GM18520 (cell line): Measurements from ENCODE around the gene ENTPD3.
"Not testable (repeated sequence)": the region's sequence is repeated elsewhere in the genome, so short reads cannot be mapped to it uniquely, and the experiment has no call there.

ENCODE experiments used
- ATAC-seq: cut with Tn5 transposase; IDR thresholded peaks from one replicate; pipeline ENCODE4 v1.9.1; 2021; ENCODE audit not compliant: unreplicated experiment

The ENTPD3 gene

DNA sequence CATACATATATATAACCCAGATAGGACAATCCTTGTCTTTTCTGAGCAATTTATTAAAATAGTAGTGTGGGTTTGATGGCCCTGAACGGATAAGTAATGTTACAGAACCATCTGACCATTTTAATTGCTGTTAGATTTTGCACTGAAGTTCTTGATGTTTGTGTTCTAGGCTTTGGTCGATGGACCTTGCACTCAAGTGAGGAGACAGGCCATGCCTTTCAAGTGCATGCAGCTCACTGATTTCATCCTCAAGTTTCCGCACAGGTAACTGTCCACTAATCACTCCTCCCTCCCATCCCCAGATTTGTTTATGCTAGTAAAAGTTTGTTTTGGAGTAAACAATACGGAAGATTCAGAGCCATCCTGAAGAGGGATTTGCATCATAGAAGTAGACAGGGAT is 71.5 kb downstream of the ENTPD3 start:
- no peak for ATAC-seq

DNA sequence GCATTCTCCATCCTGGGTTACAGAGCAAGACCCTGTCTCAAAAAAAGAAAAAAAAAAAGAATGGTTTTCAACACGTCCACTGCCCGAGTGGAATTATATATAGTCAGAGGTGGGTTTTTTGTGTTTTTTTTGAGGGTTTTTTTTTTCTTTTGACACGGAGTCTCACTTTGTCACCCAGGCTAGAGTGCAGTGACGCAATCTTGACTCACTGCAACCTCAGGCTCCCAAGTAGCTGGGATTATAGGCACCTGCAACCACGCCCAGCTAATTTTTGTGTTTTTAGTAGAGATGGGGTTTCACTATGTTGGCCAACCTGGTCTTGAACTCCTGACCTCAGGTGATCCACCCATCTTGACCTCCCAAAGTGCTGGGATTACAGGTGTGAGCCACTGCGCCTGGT is 73.5 kb downstream of the ENTPD3 start:
- not testable (repeated sequence) for ATAC-seq

DNA sequence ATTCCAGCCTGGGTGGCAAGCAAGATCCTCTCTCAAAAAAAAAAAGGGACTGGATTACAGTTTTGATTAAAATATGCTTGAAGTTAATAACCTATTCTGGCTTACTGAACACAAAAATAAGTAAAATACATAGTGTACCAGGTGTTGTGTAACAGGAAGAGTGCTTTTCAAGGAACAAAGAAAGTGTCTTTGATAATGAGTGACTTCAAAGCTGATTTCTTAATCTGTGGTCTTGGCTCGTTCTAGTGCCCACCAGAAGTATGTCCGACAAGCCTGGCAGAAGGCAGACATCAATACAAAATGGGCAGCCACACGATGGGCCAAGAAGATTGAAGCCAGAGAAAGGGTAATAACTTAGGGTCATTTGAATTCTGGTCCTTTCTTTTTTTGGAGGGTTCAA is 74.2 kb downstream of the ENTPD3 start:
- no peak for ATAC-seq

DNA sequence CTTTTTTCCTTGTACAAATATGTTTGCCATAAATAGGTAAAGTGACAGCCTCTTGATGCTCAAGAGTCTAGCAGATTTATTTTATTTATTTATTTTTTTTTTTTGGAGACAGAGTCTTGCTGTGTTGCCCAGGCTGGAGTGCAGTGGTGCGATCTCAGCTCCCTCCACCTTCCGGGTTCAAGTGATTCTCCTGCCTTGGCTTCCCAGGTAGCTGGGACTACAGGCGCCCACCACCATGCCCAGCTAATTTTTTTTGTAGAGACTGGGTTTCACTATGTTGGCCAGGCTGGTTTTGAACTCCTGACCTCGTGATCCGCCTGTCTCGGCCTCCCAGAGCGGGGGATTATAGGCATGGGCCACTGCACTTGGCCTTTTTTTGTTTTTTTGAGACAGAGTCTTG is 75.9 kb downstream of the ENTPD3 start:
- ATAC-seq = not testable (repeated sequence)

DNA sequence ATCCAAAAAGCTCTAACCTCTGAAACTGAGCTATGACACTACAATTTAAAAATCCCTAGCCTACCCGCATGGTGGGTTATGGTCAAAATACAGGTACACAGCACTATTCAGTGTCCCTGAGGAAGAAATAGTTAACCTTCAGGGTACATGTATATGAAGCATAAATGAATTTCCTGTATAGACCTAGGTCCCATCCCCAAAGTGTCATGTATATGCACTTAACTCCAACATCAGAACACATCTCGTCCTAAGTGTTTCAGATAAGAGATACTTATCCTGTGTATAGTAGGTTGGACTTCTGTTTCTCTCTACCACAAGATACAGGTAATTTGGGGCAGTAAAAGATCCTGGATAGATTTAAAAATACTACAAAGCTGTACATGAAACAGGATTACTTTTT is 76.6 kb downstream of the ENTPD3 start:
- ATAC-seq = no peak

DNA sequence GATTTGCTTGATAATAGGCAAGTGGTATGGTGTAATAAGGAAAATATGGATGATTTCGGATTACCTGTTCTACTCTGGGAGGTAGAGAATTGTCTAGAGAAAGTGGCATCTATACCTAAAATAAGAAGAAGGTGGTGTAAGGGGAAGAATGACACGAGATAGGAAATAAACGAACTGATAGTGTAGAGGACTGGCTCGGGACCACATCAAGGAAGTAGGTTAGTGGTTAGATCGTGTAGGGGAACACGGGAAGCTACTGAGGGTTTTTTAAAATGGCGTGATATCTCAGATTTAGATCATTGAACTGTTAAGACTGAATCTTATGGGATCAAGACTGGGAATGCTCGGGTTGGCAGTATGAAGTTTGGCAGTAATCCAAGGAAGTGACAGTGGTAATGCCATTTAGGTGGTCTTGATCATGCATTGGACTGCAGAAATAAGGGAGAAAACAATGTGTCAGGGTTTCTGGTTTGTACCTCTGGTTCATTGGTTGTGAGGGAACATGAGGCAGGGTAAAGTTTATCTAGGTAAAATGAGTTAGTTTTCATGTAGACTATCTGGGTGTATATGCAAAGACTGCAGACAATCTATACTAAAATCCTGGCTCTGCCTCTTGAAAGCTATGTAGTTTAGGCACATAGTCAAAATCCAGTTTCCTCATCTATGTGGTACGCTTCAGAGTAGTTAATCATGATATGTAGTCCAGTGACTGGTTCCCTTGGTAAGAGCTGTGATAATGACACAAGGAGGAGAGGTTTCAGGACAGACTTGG is 77.5 kb downstream of the ENTPD3 start:
- ATAC-seq = no peak

DNA sequence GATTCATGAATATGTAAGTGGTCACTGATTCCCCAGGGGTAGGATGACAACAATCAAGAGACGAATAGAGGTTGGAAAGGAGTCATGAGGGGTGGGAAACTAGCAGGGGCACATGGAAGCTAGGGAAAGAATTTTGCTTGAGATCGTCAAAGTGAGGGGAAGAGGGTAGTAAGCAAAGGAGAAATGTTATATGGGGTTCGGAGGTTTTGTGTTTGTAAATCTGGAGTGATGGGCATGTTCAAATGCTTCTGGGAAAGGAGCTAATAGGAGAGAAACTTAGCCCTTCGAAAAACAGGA is 78.1 kb downstream of the ENTPD3 start:
- ATAC-seq = no peak

DNA sequence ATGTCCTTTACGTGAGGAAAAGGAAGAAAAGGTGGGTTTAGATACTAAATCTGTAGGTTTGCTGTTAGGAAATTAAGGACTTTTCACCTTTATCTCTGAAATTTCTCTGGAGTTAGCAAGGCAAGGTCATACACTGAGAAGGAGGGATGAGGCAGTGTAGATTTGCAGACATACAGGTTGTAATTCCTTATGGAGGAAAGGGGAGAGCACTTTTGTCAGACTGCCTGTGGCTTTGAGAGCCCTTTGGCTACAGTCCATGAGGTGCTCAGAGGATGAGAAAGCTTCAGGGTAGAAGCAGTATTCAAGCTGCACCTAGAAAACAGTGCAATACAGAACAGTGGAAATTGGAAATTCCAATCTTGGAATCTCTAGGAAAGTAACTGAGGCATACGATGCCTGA is 78.5 kb downstream of the ENTPD3 start:
- no peak for ATAC-seq

DNA sequence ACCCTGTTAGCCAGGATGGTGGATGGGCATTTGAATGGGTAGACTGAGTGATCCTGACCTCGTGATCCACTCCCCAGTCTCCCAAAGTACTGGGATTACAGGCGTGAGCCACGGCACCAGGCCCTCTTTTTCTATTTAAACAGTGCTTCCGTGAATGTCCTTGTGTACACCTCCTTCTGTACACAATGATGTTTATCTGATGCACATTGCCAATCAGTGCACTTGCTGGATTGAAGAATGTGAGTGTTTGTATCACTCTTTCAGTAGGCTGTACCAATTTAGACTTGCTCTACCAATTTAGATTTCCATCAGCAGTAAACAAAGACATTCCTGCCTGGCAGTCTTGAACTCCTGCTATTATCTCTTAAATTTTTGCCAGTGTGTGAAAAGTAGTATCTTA is 81.0 kb downstream of the ENTPD3 start:
- ATAC-seq = no peak

DNA sequence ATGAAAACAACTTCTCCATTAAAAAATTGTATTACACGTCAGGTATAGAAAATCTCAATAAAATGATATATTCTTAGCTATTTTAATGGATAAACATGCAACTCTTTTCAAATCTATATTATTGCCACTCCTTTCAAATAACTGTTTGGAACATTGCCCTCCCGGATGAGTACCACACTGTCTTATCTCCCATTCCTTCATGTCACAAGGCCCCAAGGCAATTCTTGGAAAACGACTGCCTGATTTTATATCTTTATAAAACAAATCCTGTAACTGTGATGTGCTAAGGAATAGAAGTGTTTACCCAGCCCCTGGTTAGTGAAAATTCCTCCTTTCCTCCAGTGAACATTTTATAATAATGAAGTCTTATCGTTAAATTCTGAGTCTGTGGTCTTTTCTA is 83.7 kb downstream of the ENTPD3 start:
- ATAC-seq = no peak

DNA sequence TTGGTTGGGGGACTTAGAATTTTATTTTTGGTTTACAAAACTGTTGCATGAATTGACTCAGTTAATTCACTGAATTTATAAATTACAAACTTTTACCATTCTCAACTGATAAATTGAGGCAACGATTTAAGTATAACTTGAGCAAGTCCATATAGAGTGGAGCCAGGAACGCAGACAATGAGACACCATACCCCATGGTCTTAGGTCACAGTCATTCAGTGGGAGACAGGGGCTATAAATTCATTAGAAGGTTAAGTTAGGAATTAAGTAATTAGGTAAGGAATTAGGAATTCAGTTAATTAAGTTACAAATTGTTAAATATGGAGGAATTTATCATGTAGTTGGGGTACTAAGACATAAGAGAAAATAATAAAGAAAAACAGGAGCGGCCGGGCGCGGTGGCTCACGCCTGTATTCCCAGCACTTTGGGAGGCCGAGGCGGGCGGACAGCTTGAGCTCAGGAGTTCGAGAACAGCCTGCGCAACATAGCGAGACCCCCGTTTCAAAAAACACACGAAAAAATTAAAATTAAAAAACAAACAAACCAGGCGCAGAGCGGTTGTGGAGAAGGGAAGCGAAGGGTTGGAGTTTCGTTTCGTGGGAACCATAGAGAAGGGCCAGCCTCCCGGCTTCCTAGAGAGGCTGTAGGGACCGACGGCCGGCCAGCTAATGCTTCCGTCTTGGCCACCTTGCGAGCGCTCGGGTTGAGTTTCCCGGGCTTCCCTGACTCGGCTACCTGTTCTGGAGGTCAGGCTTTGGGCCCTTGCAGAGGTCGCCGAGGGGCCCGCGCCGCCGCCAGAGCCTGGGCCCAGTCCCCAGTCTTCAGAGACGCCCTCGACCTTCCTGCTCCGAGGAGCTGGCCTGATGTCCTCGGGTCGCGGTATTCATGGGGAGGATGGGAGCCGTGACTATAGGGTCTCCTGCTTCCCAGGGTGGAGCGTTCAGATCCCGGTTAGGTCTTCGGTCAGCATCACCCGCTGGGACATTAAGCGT is 89.8 kb downstream of the ENTPD3 start, which contains the start of gene ZNF619:
ZNF619 (plus strand) TSS at position 645 of the 993 bp plus-strand sequence. CDS start 858 bp downstream, outside the sequence.
- ATAC-seq = no peak

DNA sequence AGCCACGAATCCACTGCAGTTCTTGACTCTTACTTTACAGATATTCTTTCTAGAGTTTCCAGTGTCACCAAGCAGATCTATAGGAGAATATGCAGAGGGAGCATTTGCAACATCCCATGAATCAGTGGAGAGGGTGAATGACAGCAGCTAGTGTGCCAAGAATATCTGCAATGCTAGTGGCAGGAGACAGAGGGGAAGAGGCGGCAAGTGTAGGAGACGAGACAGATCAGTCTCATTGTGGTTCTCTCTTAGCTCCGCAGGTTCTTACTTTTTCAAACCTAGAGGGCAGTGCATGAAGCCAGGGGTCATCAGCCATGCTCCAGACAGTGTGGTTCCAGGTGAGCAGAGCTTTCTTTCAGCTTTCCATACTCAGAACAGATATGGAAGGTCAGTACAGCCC is 90.7 kb downstream of the ENTPD3 start:
- no peak for ATAC-seq
